NCI-H69 (cell line): ENCODE measurements around the gene PSD2.

Source experiments
- DNase-seq: peaks from one replicate; lab custom pipeline; 2025; lab: John Stamatoyannopoulos, UW

PSD2 gene

GRCh38 chr5:139880416-139881142 is 85.0 kb downstream of the PSD2 start:
- DNase-seq = no peak

GRCh38 chr5:139881143-139881733 is 85.6 kb downstream of the PSD2 start:
- peak; percentile 8 for DNase-seq

- no peak for DNase-seq
These were observed 86.7 kb downstream of the PSD2 start for GRCh38 chr5:139882316-139882715.

GRCh38 chr5:139882961-139883539 is 87.4 kb downstream of the PSD2 start:
- peak; percentile 78 for DNase-seq

GRCh38 chr5:139884144-139884543 is 88.5 kb downstream of the PSD2 start:
- DNase-seq = no peak

- DNase-seq = no peak
These were observed 89.1 kb downstream of the PSD2 start for GRCh38 chr5:139884734-139885133.

- no peak for DNase-seq
These were observed 89.7 kb downstream of the PSD2 start for GRCh38 chr5:139885172-139885856.

- DNase-seq = no peak
These were observed 90.2 kb downstream of the PSD2 start for GRCh38 chr5:139885857-139886208.

GRCh38 chr5:139886213-139886612 is 90.6 kb downstream of the PSD2 start:
- DNase-seq = no peak

- DNase-seq = no peak
These were observed 92.8 kb downstream of the PSD2 start for GRCh38 chr5:139888370-139888769.

GRCh38 chr5:139889410-139889809 is 93.8 kb downstream of the PSD2 start:
- DNase-seq = no peak

GRCh38 chr5:139893873-139894272 is 98.3 kb downstream of the PSD2 start:
- DNase-seq = no peak
